Central memory CD4-positive, alpha-beta T cell (primary cell): ENCODE results near the gene PTPRR.

Experiments used
- DNase-seq: peaks from one replicate; pipeline ENCODE4 v3.0.0; 2022
- total RNA-seq, 3 experiments: gene quantifications; one replicate each; lab custom pipeline; 2026; lab: John Stamatoyannopoulos, UW

Gene PTPRR, protein sequence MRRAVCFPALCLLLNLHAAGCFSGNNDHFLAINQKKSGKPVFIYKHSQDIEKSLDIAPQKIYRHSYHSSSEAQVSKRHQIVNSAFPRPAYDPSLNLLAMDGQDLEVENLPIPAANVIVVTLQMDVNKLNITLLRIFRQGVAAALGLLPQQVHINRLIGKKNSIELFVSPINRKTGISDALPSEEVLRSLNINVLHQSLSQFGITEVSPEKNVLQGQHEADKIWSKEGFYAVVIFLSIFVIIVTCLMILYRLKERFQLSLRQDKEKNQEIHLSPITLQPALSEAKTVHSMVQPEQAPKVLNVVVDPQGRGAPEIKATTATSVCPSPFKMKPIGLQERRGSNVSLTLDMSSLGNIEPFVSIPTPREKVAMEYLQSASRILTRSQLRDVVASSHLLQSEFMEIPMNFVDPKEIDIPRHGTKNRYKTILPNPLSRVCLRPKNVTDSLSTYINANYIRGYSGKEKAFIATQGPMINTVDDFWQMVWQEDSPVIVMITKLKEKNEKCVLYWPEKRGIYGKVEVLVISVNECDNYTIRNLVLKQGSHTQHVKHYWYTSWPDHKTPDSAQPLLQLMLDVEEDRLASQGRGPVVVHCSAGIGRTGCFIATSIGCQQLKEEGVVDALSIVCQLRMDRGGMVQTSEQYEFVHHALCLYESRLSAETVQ
- total RNA-seq = 0 to 0.58 (median 0) reads per million in 3 experiments

GRCh38 chr12:70920251-70920851 is at the start of gene PTPRR:
Gene PTPRR, minus strand, starts transcription at chr12:70920738. Its CDS starts 348 bp downstream, at chr12:70920390.
- DNase-seq = no peak

- DNase-seq = no peak
Observed at GRCh38 chr12:70966996-70967790, 46.7 kb upstream of the PTPRR start.

GRCh38 chr12:70966046-70966445 is 45.5 kb upstream of the PTPRR start:
- no peak for DNase-seq

DNA sequence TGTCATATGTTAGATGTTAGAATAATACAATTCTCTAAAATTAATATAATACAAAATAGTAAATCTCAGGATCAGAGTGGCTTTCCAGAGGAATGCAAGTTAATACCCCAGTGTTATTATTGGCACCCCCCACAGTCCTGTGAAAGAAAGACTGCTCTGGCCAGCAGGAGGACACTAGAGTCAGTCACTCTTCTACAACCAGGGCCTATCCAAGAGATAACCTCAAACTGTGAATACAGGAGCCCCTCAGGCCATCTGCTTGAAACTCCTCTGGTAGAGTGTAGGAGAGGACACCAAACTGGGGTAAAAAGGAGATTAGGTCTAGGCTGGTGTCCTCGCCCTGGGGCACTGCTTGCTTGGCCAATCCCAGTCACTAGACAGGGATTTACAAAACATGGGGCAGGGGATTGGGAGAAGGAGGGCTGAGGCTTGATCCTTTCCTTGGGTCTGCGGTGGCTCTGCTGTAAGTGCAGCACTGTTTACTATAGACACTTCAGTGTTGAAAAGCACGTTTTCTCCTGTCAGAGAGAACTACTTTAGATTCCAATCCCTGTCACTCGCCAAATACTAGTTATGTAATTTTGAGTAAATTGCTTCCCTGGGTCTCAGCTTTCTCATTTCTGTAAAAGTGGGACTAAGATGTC is 44.5 kb upstream of the PTPRR start:
- no peak for DNase-seq

GRCh38 chr12:70963081-70963660 is 42.6 kb upstream of the PTPRR start:
- no peak for DNase-seq

- no peak for DNase-seq
Observed at GRCh38 chr12:70962226-70962794, 41.8 kb upstream of the PTPRR start.

DNA sequence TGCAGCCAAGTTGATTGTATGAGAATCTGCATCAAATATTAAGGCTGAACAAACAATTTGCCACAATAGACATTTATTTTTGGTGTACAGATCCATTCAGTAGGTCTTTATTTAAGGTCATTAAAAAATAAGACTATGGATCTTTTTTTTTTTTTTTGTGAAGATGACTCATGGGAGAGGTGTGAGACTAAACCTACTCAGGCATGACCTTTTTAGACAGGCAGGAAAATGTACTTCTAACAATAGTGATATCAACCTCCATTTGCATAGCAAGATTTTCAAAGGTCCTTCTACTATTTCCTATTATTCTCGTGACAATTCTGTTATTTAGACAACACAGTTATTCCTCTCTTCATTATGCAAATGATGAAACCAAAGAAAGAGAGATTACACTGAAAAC is 39.9 kb upstream of the PTPRR start:
- no peak for DNase-seq

GRCh38 chr12:70955415-70955814 is 34.9 kb upstream of the PTPRR start:
- DNase-seq = no peak

DNA sequence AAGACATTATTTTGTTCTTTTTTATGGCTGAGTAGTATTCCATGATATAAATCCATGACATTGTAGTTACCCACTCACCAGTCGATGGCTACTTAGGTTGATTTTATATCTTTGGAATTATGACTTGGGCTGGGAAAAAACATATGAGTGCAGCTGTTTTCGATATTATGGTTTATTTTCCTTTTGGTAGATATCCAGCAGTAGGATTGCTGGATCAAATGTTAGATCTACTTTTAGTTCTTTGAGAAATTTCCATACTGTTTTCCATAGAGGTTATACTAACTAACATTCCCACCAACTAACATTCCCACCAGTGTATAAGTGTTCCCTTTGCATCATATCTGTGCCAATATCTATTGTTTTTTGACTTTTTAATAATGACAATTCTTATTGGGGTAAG is 29.9 kb upstream of the PTPRR start:
- DNase-seq = no peak

- DNase-seq = no peak
Observed at GRCh38 chr12:70948976-70949336, 28.4 kb upstream of the PTPRR start.

- DNase-seq = no peak
Observed at GRCh38 chr12:70948236-70948975, 27.9 kb upstream of the PTPRR start.

GRCh38 chr12:70936203-70936813 is 15.8 kb upstream of the PTPRR start:
- DNase-seq = no peak

DNA sequence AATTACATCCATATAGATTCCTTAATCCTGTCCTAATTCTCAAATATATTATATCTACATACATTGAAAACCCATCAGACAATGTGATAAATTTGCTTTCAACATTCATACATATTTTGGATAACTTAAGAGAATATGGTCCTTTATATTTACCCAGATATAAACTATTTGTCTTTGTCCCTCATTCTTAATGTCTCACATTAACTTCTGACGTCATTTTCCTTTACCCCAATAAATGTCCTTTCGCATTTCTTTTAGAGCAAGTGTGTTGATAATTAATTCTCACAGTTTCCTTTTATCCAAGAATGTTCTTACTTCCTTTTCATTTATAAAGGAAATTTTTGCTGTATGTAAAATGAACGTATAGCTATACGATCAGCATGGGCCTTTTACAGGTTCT is 12.6 kb upstream of the PTPRR start:
- DNase-seq = no peak

DNA sequence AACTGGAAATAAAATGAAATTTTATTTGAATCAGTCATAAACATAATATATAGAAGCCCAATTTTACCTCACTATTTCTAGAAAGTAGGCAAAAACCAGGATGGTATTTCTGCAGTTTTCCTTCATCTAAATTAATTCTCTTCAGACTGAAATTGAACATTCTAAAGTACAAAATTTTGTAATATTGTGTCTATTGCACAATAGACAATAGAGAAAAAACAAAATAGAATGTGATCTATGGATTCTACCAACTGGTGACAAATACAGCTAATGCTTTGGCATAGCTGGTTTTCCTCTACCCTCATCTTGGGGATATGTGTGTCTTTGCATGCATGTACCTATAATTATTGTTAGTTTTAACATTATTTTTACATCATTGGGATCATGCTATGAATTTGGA is 8.5 kb upstream of the PTPRR start:
- no peak for DNase-seq

DNA sequence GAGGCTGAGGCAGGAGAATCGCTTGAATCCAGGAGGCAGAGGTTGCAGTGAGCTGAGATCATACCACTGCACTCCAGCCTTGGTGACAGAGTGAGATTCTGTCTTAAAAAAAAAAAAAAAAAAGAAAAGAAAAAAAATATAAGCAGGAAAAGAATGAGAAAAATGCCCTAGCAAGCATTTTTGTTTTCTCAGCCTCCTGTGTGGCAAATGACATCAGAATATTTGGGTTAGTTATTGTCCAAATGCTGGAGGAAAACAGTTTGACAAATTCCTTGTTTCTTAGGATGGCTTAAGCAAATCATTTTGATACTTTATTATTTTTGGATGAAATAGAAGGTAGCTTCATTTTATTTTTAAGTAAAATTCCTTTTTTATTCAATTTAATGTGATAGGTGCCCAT is 7.5 kb upstream of the PTPRR start:
- DNase-seq = no peak

GRCh38 chr12:70927356-70927755 is 6.8 kb upstream of the PTPRR start:
- DNase-seq = no peak

DNA sequence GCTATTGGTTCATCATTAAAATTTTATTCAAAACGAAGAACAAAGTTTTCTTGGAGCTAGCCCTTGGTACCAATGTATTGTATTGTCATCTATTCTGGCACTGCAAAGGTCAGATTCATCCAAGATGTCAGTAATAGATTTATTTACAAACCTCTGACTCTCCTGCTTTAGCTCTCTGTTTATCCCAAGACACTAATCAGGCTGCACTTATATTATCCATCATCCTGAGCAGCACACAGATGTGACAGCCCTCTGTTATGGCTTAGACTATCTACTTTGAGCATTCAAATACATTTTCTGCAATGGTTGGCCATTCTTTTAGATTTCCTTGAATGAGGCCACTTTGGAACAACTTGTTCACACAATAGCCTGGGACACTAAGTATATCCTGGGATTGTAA is 5.0 kb upstream of the PTPRR start:
- no peak for DNase-seq

GRCh38 chr12:70920891-70921290 is 353 bp upstream of the PTPRR start:
- DNase-seq = no peak

- DNase-seq = no peak
Observed at GRCh38 chr12:70919597-70920035, 922 bp downstream of the PTPRR start.

DNA sequence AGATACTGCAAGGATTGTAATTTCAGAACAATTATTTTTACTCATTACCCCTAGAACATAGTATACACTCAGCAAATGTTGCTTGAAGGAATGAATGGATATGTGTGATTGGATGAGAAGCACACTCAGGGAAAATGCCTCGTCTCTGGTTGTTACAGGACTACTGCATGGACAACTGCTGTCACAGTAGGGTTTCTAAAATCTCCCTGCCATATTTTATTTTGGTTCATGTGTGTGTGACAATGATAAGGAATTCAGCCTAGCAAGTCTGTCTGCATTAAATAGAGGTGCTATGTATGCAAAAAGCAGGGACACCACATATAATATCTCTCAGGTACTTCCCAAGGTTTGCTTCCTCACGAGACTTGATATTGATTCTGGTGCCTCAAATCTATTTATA is 1.4 kb downstream of the PTPRR start:
- no peak for DNase-seq

DNA sequence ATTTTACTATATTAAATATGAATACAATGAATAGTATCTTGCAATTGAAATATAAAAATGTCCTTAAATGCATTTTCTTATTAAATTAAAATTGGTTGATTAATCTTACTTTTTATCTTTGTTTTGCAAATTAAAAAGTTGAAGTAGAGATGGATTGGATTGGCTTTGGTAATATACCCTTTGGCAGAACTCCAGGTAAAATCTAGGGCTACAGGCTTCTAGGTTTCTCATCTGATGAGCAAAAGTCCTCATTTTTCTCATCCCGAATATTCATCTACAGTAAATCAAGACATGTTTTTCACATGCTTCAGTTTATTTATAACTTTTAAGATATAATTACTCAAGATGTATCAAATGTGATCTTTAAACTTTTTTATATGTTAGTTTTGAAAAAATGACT is 2.2 kb downstream of the PTPRR start:
- no peak for DNase-seq
